AG09309 (cell line): ENCODE measurements around the gene SMTN.

Experiments used
- DNase-seq: peaks from one replicate; pipeline ENCODE4 v3.0.0-alpha.2; 2010; ENCODE audit warnings: low read depth
- H3K4me3 ChIP-seq: 2 replicates; pipeline ENCODE4 v1.5.1; 2011; ENCODE audit warnings: mild to moderate bottlenecking, low read depth, low read length, moderate library complexity; ENCODE audit not compliant: control insufficient read depth
- TF ChIP-seq, protein P1 (sequence below): IDR thresholded peaks from 2 replicates; pipeline ENCODE4 v1.5.1; 2011; ENCODE audit warnings: mild to moderate bottlenecking, low read depth, low read length, inconsistent platforms; ENCODE audit not compliant: insufficient read depth, control insufficient read depth; ENCODE audit errors: missing control alignments

The SMTN gene

DNA sequence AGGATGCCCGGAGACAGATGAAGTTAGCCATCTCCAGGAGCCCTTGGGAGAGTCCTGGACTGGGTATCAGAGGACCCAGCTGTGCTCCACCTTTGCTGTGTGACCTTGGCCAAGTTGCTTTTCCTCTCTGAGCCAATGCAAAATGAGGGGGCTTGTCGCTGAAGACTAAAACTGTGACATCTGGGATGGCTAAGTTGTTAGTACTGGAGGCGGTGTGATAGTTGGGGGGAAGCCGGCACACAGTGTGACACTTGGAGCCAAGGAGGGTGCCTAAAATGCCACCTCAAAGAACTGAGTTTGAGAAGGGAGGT is 42.1 kb downstream of the SMTN start:
- TF ChIP-seq, protein P1, sequence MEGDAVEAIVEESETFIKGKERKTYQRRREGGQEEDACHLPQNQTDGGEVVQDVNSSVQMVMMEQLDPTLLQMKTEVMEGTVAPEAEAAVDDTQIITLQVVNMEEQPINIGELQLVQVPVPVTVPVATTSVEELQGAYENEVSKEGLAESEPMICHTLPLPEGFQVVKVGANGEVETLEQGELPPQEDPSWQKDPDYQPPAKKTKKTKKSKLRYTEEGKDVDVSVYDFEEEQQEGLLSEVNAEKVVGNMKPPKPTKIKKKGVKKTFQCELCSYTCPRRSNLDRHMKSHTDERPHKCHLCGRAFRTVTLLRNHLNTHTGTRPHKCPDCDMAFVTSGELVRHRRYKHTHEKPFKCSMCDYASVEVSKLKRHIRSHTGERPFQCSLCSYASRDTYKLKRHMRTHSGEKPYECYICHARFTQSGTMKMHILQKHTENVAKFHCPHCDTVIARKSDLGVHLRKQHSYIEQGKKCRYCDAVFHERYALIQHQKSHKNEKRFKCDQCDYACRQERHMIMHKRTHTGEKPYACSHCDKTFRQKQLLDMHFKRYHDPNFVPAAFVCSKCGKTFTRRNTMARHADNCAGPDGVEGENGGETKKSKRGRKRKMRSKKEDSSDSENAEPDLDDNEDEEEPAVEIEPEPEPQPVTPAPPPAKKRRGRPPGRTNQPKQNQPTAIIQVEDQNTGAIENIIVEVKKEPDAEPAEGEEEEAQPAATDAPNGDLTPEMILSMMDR: no peak
- no peak for DNase-seq
- peak overlapping the region; percentile 44 for H3K4me3 ChIP-seq

DNA sequence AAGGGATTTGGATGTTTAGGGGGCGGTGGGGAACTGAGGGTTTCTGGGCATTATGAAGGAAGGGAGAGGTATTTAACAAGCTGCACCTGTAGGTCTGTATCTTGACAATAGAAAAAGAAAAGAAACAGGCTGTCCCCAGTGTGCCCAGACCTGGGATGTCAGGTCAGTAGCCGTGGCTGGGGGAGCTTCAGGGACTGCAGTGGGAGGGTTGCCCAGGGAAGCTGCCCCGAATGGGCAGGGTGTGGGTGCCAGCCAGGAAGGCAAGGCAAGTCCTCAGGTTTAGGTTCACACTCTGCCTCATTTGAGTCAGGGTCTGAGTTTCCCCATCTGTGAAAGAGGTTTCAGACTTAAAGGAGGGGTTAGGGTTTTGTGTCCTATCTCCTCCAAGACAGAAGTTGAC is 43.2 kb downstream of the SMTN start:
- TF ChIP-seq, protein P1: no peak
- DNase-seq: no peak
- H3K4me3 ChIP-seq: no peak overlapping the region

DNA sequence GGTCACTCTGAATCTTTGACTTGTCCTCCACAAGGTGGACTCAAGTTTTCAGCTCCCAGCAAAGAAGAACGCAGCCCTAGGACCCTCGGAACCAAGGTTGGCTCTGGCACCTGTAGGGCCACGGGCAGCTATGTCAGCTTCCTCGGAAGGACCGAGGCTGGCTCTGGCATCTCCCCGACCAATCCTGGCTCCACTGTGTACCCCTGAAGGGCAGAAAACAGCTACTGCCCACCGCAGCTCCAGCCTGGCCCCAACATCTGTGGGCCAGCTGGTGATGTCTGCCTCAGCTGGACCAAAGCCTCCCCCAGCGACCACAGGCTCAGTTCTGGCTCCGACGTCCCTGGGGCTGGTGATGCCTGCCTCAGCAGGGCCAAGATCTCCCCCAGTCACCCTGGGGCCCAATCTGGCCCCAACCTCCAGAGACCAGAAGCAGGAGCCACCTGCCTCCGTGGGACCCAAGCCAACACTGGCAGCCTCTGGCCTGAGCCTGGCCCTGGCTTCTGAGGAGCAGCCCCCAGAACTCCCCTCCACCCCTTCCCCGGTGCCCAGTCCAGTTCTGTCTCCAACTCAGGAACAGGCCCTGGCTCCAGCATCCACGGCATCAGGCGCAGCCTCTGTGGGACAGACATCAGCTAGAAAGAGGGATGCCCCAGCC is 43.8 kb downstream of the SMTN start:
- no peak overlapping the region for H3K4me3 ChIP-seq
- no peak for DNase-seq
- TF ChIP-seq, protein P1: no peak

DNA sequence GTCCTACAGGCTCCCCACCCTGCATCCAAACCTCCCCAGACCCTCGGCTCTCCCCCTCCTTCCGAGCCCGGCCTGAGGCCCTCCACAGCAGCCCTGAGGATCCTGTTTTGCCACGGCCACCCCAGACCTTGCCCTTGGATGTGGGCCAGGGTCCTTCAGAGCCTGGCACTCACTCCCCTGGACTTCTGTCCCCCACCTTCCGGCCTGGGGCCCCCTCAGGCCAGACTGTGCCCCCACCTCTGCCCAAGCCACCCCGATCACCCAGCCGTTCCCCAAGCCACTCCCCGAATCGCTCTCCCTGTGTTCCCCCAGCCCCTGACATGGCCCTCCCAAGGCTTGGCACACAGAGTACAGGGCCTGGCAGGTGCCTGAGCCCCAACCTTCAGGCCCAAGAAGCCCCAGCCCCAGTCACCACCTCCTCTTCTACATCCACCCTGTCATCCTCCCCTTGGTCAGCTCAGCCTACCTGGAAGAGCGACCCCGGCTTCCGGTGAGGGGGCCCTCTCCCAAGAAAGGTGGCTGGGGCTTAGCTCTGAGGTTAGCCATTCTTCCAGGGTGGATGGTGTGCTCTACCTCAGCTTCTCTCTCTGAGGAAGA is 44.5 kb downstream of the SMTN start:
- H3K4me3 ChIP-seq: no peak overlapping the region
- TF ChIP-seq, protein P1: no peak
- no peak for DNase-seq

DNA sequence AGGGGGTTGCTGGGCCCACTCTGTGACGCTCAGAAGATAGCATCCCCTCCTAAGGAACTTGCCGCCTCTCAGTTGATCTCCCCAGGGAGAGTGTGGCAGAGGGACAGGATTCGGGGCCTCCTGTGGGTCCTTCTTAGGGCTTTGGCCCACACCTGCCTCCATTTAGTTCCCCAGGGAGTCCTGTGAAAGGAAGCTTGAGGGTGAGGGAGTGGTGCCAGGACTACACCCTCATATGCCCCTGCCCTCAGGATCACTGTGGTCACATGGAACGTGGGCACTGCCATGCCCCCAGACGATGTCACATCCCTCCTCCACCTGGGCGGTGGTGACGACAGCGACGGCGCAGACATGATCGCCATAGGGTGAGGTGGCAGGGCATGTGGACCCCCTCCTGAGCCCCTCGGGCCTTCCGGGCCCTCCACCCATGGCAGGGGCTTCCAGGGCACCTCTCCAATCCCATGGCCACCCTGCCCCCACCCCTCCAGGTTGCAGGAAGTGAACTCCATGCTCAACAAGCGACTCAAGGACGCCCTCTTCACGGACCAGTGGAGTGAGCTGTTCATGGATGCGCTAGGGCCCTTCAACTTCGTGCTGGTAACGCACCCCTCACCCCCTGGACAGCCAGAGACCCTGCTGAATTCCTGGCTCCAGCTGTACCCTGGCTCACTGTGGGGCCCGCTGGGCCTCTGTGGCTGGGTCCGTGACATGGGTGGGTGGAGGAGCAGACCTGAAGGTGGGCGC is 45.2 kb downstream of the SMTN start:
- TF ChIP-seq, protein P1: no peak
- no peak overlapping the region for H3K4me3 ChIP-seq
- DNase-seq: no peak

DNA sequence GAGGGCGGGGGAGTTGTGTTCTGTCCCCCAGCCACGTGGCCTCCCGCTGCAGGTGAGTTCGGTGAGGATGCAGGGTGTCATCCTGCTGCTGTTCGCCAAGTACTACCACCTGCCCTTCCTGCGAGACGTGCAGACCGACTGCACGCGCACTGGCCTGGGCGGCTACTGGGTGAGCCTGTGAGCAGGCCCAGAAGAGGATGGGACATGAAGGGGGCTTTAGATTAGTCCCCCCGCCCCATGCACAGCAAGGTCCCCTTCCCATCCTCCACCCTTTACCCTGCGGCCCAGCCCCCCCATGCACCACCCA is 45.7 kb downstream of the SMTN start:
- H3K4me3 ChIP-seq: no peak overlapping the region
- no peak for DNase-seq

More for the DNA sequence above, 45.7 kb downstream of the SMTN start:
- TF ChIP-seq, protein P1: no peak
